ENCODE results near the gene CCDC187.

- TF ChIP-seq CTCF (conservative IDR thresholded peaks at IDR 0.05) (no peak), ZFX (IDR thresholded peaks at IDR 0.05) (no peak)
Observed at GRCh38 chr9:136278221-136278620, 25.7 kb downstream of the CCDC187 start.
